ENCODE data around the gene DIS3L2. TPM values are rescaled to one million over a fixed set of nuclear protein-coding genes. Genes with fewer than 3 reads are reported as not detected.

Gene DIS3L2
- total RNA-seq, 1 experiment from 2014 or later, result 28.5 TPM

DNA sequence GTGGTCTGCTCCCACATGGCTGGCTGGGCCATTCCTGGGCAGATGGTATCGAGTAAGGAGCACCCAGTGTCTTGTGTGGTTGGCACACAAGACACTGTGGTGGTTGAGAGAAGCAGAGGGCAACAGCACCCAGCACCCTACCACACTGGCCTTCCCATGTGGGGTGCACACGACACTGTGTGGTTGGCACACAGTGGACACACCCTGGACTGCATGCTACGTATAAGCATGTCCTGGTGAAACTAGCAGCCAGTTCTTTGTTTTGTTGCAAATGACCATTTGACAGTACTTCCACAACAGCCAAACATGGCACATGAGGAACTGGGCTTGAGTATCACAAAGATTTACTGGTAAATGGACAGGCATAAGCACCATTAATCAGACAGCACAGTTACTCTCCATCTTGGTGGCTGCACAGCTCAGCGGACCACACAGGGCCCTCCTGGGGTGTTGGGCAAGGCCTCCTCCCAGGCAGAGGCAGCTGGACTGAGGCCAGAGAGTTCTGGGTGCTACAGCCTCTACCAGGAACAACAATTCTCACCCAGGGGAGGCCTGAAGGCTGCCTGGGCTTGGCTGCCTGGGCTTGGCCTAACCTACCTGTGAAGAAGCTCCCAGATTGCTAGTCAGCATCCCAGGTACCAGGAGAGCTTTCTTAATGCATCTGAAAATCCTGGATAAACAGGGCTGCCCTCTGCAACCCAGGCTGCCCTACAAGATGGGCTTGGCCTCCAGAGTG, 357.7 kb downstream of the DIS3L2 start (continued):
- TF ChIP-seq, protein P1, sequence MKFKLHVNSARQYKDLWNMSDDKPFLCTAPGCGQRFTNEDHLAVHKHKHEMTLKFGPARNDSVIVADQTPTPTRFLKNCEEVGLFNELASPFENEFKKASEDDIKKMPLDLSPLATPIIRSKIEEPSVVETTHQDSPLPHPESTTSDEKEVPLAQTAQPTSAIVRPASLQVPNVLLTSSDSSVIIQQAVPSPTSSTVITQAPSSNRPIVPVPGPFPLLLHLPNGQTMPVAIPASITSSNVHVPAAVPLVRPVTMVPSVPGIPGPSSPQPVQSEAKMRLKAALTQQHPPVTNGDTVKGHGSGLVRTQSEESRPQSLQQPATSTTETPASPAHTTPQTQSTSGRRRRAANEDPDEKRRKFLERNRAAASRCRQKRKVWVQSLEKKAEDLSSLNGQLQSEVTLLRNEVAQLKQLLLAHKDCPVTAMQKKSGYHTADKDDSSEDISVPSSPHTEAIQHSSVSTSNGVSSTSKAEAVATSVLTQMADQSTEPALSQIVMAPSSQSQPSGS (CRISPR knock-in tag; IDR thresholded peaks at IDR 0.05; ENCODE audit: borderline replicate concordance, low read depth), result no peak
- no peak for TF ChIP-seq NR3C1 (CRISPR knock-in tag; conservative IDR thresholded peaks at IDR 0.05; ENCODE audit: low read depth)

DNA sequence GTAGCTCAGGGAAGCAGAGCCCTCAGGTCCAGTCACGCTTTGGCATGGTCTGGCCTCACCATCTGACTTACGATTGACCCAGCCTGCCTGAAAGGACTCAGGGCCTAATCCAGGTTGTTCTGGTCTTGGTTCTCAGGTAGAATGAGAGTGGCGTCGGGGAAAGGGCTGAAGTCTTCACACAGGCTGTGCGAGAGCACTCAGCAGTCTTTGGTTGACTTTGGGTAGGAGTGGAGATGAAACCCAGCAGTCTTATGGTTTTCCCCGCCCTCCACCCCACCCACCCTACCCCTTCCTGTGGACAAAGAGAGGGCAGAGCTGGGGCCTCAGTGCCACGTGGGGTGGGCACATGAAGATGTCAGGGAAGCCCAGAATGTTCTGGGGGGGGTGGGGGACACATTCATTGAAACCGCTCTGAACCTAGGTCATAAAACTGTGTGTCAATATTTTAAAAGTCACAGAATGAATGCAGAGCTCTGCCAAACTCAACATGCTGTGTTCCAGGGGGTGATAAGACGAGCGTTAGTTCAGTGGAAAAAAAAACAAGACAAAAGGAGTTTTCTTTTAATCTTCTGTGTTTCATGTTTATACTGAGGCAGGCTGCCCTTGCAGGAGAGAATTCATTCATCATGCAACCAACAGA, 358.4 kb downstream of the DIS3L2 start:
- H3K36me3 Mint-ChIP-seq, result no peaks in the 10 kb centered on the region
- no peaks in the 10 kb centered on the region for H3K27me3 Mint-ChIP-seq (ENCODE audit: low read depth)
- POLR2A ChIA-PET, result no interaction called here
- ATAC-seq, result no peak
- peaks cover under 1% of the 10 kb centered on the region; the same call in 1 of the 2 replicates for H3K9me3 Mint-ChIP-seq
- DNase-seq (ENCODE audit: low spot score), result no peak
- no peaks in the 10 kb centered on the region for H3K4me1 Mint-ChIP-seq
- no peak overlapping the region for H3K27ac Mint-ChIP-seq
- no peak overlapping the region for H3K4me3 Mint-ChIP-seq
- CTCF ChIA-PET, result interaction anchor here (1.2 to 1.3 kb wide), 2 partner anchors 27 to 43 kb away, joined by 3 read pairs; no protein-coding TSS in a partner anchor
- TF ChIP-seq SP1 (CRISPR knock-in tag; conservative IDR thresholded peaks at IDR 0.05), result no peak
- TF ChIP-seq ZNF121 (CRISPR knock-in tag; IDR thresholded peaks at IDR 0.05), result no peak
- TF ChIP-seq NR3C1 (CRISPR knock-in tag; conservative IDR thresholded peaks at IDR 0.05; ENCODE audit: low read depth), result no peak
- TF ChIP-seq ELF4 (CRISPR knock-in tag; IDR thresholded peaks at IDR 0.05; ENCODE audit: low read depth), result no peak
- TF ChIP-seq, protein P2, sequence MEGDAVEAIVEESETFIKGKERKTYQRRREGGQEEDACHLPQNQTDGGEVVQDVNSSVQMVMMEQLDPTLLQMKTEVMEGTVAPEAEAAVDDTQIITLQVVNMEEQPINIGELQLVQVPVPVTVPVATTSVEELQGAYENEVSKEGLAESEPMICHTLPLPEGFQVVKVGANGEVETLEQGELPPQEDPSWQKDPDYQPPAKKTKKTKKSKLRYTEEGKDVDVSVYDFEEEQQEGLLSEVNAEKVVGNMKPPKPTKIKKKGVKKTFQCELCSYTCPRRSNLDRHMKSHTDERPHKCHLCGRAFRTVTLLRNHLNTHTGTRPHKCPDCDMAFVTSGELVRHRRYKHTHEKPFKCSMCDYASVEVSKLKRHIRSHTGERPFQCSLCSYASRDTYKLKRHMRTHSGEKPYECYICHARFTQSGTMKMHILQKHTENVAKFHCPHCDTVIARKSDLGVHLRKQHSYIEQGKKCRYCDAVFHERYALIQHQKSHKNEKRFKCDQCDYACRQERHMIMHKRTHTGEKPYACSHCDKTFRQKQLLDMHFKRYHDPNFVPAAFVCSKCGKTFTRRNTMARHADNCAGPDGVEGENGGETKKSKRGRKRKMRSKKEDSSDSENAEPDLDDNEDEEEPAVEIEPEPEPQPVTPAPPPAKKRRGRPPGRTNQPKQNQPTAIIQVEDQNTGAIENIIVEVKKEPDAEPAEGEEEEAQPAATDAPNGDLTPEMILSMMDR (IDR thresholded peaks at IDR 0.05), result no peak
- TF ChIP-seq, protein P3, sequence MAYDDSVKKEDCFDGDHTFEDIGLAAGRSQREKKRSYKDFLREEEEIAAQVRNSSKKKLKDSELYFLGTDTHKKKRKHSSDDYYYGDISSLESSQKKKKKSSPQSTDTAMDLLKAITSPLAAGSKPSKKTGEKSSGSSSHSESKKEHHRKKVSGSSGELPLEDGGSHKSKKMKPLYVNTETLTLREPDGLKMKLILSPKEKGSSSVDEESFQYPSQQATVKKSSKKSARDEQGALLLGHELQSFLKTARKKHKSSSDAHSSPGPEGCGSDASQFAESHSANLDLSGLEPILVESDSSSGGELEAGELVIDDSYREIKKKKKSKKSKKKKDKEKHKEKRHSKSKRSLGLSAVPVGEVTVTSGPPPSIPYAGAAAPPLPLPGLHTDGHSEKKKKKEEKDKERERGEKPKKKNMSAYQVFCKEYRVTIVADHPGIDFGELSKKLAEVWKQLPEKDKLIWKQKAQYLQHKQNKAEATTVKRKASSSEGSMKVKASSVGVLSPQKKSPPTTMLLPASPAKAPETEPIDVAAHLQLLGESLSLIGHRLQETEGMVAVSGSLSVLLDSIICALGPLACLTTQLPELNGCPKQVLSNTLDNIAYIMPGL (CRISPR knock-in tag; IDR thresholded peaks at IDR 0.05), result no peak
- TF ChIP-seq, protein P4, sequence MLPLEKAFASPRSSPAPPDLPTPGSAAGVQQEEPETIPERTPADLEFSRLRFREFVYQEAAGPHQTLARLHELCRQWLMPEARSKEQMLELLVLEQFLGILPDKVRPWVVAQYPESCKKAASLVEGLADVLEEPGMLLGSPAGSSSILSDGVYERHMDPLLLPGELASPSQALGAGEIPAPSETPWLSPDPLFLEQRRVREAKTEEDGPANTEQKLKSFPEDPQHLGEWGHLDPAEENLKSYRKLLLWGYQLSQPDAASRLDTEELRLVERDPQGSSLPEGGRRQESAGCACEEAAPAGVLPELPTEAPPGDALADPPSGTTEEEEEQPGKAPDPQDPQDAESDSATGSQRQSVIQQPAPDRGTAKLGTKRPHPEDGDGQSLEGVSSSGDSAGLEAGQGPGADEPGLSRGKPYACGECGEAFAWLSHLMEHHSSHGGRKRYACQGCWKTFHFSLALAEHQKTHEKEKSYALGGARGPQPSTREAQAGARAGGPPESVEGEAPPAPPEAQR (CRISPR knock-in tag; IDR thresholded peaks at IDR 0.05), result no peak
- TF ChIP-seq, protein P5, sequence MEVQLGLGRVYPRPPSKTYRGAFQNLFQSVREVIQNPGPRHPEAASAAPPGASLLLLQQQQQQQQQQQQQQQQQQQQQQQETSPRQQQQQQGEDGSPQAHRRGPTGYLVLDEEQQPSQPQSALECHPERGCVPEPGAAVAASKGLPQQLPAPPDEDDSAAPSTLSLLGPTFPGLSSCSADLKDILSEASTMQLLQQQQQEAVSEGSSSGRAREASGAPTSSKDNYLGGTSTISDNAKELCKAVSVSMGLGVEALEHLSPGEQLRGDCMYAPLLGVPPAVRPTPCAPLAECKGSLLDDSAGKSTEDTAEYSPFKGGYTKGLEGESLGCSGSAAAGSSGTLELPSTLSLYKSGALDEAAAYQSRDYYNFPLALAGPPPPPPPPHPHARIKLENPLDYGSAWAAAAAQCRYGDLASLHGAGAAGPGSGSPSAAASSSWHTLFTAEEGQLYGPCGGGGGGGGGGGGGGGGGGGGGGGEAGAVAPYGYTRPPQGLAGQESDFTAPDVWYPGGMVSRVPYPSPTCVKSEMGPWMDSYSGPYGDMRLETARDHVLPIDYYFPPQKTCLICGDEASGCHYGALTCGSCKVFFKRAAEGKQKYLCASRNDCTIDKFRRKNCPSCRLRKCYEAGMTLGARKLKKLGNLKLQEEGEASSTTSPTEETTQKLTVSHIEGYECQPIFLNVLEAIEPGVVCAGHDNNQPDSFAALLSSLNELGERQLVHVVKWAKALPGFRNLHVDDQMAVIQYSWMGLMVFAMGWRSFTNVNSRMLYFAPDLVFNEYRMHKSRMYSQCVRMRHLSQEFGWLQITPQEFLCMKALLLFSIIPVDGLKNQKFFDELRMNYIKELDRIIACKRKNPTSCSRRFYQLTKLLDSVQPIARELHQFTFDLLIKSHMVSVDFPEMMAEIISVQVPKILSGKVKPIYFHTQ (CRISPR knock-in tag; IDR thresholded peaks at IDR 0.05), result no peak
- TF ChIP-seq, protein P6, sequence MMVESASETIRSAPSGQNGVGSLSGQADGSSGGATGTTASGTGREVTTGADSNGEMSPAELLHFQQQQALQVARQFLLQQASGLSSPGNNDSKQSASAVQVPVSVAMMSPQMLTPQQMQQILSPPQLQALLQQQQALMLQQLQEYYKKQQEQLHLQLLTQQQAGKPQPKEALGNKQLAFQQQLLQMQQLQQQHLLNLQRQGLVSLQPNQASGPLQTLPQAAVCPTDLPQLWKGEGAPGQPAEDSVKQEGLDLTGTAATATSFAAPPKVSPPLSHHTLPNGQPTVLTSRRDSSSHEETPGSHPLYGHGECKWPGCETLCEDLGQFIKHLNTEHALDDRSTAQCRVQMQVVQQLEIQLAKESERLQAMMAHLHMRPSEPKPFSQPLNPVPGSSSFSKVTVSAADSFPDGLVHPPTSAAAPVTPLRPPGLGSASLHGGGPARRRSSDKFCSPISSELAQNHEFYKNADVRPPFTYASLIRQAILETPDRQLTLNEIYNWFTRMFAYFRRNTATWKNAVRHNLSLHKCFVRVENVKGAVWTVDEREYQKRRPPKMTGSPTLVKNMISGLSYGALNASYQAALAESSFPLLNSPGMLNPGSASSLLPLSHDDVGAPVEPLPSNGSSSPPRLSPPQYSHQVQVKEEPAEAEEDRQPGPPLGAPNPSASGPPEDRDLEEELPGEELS (CRISPR knock-in tag; IDR thresholded peaks at IDR 0.05), result no peak
- TF ChIP-seq, protein P7, sequence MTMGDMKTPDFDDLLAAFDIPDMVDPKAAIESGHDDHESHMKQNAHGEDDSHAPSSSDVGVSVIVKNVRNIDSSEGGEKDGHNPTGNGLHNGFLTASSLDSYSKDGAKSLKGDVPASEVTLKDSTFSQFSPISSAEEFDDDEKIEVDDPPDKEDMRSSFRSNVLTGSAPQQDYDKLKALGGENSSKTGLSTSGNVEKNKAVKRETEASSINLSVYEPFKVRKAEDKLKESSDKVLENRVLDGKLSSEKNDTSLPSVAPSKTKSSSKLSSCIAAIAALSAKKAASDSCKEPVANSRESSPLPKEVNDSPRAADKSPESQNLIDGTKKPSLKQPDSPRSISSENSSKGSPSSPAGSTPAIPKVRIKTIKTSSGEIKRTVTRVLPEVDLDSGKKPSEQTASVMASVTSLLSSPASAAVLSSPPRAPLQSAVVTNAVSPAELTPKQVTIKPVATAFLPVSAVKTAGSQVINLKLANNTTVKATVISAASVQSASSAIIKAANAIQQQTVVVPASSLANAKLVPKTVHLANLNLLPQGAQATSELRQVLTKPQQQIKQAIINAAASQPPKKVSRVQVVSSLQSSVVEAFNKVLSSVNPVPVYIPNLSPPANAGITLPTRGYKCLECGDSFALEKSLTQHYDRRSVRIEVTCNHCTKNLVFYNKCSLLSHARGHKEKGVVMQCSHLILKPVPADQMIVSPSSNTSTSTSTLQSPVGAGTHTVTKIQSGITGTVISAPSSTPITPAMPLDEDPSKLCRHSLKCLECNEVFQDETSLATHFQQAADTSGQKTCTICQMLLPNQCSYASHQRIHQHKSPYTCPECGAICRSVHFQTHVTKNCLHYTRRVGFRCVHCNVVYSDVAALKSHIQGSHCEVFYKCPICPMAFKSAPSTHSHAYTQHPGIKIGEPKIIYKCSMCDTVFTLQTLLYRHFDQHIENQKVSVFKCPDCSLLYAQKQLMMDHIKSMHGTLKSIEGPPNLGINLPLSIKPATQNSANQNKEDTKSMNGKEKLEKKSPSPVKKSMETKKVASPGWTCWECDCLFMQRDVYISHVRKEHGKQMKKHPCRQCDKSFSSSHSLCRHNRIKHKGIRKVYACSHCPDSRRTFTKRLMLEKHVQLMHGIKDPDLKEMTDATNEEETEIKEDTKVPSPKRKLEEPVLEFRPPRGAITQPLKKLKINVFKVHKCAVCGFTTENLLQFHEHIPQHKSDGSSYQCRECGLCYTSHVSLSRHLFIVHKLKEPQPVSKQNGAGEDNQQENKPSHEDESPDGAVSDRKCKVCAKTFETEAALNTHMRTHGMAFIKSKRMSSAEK (CRISPR knock-in tag; IDR thresholded peaks at IDR 0.05; ENCODE audit: borderline replicate concordance), result no peak
- no peak for TF ChIP-seq ETV6 (CRISPR knock-in tag; IDR thresholded peaks at IDR 0.05)

All from WTC11 (cell line).